ENCODE data around the gene PTPN2.

PTPN2 gene

DNA sequence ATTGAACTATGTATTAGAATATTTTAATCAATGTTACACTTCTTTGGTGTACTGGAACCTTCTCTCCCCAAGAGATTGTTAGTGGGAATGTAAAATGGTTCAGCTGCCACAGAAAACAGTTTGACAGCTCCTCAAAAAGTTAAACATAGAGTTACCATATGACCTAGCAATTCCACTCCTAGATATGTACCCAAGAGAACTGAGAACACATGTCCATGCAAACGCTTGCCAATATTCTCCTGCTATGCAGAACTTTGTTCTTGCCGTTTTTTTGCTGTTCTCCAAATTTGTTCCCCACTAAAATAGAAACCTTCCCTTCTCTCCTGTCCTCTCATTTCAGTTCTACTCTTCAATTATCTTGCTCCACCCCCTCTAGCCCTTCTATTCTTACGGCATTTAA lies 87.6 kb downstream of the PTPN2 start:
- no peak for TF ChIP-seq GATA3 (IDR thresholded peaks at IDR 0.05; ENCODE audit: low read depth, low read length)
- no peak for TF ChIP-seq GATA2 (IDR thresholded peaks at IDR 0.05; ENCODE audit: low read depth, low read length)

DNA sequence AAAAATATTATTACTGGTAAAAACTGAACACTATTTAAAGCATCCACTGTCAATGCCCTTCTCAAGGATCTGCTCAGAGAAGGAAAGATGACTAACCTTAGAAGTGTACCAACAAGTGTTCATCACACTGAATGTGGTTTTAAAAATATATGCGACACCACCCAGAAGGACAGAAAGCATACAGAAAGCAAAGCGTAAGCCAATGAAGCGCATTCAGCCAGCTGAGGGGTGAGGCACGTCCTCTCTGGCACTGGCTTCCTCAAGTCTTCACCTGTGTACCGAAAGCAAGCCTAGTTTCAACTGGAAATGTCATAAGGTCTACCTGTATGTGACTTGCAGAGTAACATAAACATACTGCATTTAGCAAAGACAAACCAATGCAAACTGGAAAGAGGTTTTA lies 92.4 kb downstream of the PTPN2 start:
- no peak for TF ChIP-seq GATA3 (IDR thresholded peaks at IDR 0.05; ENCODE audit: low read depth, low read length)
- TF ChIP-seq GATA2 (IDR thresholded peaks at IDR 0.05; ENCODE audit: low read depth, low read length): no peak

DNA sequence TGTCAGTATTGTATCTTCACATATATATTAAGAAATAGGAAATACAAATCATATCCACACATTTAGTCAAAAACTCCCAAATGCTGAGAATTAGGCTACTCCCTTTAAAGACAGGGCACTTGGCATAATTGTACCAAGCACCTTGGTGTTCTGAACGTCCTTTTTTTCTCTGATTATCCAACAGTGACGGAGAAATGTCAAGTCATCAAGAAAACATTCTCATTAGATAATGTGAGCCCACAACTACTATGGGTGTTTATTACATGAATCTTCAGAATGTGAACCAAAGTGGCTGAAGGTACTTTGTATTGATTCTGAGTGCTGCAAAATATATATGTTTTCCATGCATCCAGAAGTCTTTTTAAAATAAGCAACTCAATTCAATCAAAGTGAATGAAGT lies 97.4 kb downstream of the PTPN2 start:
- no peak for TF ChIP-seq GATA3 (IDR thresholded peaks at IDR 0.05; ENCODE audit: low read depth, low read length)
- TF ChIP-seq GATA2 (IDR thresholded peaks at IDR 0.05; ENCODE audit: low read depth, low read length): no peak

DNA sequence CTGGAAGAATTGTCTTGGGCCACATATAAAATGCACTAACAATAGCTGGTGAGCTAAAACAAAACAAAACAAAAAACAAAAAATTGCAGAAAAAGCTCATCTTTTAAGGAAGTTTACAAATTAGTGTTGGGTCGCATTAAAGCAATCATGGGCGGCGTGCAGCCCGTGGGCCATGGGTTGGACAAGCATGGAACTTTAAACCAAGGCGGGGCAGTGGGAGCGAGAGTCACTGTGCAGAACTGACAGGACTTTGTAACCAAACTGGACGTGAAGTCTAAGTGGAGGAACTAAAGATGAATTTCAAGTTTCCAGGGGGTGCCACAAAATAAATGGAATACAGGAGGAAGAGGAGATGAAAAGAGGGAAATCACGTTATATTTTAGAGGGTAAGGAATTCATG lies 100.5 kb downstream of the PTPN2 start:
- TF ChIP-seq GATA3 (IDR thresholded peaks at IDR 0.05; ENCODE audit: low read depth, low read length) (no peak), GATA2 (IDR thresholded peaks at IDR 0.05; ENCODE audit: low read depth, low read length) (no peak)

DNA sequence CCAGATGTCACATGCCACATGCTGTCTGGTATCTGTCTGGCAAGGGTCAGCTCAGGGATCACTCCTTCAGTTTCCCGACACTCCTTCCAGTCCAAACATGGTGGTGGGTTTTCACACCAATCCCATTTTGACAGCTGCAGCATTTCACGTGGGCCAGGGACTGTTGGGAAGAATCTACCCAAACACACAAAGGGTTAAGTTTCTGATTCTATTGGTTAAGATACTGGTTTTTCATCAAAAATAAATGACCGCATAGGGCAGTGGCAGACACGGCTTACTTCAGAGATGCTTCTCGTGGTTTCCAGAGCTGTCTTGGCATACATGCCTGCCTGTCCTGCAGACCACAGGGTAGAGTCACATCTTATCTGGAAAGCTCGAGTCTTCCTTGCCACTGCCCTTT lies 101.5 kb downstream of the PTPN2 start:
- TF ChIP-seq GATA3 (IDR thresholded peaks at IDR 0.05; ENCODE audit: low read depth, low read length) (no peak), GATA2 (IDR thresholded peaks at IDR 0.05; ENCODE audit: low read depth, low read length) (no peak)

DNA sequence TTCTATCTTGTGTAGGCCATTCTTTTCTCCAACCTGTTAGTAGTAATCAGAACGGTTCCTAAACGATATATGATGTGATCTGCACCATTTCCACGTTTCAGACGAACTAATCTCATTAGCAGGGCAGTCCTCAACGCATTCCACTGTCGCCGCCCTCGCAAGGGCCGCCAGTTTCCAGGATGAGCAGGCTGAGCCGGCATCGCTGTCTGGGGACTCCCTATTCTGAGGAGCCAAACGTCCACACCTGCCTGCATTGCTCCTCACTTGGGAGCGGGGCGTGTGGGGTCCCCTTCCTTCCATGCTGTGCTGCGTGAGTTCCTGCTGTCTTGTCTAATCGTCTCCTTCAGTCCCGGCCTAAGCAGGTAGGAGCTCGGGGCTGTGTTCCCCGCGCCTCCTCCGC lies 104.6 kb downstream of the PTPN2 start:
- TF ChIP-seq GATA3 (IDR thresholded peaks at IDR 0.05; ENCODE audit: low read depth, low read length) (no peak), GATA2 (IDR thresholded peaks at IDR 0.05; ENCODE audit: low read depth, low read length) (no peak)

DNA sequence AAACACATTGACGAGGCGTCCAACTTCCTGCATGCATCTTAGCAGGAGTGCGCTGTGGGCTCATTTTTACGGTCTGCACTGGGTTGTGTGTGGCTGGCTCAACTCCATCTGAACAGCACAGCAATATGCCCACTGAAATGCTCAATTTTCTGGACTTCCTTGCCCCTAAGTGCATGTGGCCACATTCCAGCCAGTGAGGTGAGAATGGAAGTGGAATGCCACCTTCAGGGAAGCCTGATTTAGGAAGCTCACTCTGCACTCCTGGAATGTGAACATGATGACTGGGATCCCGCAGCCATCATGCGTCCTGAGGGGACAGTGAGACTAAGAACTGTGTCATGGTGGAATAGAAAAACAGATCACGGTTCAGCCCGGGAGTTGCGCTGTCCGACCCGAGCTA lies 105.0 kb downstream of the PTPN2 start:
- no peak for TF ChIP-seq GATA2 (IDR thresholded peaks at IDR 0.05; ENCODE audit: low read depth, low read length)
- TF ChIP-seq GATA3 (IDR thresholded peaks at IDR 0.05; ENCODE audit: low read depth, low read length): no peak

DNA sequence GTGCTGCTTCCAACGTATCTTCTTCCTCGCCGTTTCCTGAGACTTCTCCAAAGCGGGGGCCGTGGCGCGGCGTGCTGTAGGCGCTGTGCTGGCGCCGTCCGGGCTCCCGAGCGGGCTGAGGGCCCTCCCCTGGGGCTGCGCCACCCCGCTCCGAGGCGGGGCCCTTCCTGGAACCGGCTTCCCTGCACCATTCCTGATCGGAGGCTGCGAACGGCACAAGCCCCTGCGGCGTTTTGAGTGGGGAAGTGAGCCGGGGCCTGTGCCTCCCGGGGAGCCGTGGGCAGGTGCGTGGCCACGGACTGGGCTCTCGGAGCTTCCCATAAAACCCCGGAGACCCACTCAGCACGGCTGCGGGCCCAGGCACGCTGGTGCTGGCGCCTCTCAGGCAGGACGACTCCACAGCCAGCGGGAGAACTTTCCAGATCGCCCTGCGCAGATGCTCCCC lies 106.5 kb downstream of the PTPN2 start:
- TF ChIP-seq GATA3 (IDR thresholded peaks at IDR 0.05; ENCODE audit: low read depth, low read length): no peak
- TF ChIP-seq GATA2 (IDR thresholded peaks at IDR 0.05; ENCODE audit: low read depth, low read length): no peak

DNA sequence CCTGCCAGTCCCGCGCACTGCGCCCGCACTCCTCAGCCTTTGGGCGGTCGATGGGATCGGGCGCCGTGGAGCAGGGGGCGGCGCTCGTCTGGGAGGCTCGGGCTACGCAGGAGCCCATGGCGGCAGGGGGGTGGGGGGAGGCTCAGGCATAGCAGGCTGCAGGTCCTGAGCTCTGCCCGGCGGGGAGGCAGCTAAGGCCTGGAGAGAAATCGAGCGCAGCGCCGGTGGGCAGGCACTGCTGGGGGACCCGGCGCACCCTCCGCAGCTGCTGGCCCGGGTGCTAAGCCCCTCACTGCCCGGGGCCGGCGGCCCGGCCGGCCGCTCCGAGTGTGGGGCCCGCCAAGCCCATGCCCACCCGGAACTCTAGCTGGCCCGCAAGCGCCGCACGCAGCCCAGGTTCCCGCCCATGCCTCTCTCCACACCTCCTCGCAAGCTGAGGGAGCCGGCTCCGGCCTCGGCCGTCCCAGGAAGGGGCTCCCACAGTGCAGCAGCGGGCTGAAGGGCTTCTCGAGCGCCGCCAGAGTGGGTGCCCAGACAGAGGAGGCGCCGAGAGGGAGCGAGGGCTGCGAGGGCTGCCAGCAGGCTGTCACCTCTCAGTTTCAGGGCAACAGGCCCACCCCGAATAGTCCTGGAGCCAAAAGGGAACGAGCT lies 107.1 kb downstream of the PTPN2 start:
- TF ChIP-seq GATA3 (IDR thresholded peaks at IDR 0.05; ENCODE audit: low read depth, low read length): no peak
- no peak for TF ChIP-seq GATA2 (IDR thresholded peaks at IDR 0.05; ENCODE audit: low read depth, low read length)

DNA sequence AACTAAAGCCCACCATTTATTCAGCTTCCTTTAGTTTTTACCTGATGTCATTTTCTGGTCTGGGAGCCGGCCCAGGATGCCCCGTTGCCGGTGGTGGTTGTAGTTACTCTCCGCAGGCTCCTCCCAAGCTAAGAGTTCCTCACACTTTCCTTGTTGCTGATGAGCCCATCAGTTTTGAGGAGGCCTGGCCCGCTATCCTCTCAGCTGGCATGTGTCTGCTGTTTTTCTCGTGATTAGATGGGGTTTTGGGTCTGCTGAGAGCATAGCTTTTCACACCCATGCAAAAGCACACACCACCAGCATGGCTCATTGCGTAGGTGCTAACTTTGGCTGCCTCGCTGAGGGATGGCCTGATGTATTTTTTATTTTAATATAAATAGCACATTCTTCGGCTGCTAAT lies 109.1 kb downstream of the PTPN2 start:
- TF ChIP-seq GATA3 (IDR thresholded peaks at IDR 0.05; ENCODE audit: low read depth, low read length): no peak
- no peak for TF ChIP-seq GATA2 (IDR thresholded peaks at IDR 0.05; ENCODE audit: low read depth, low read length)

DNA sequence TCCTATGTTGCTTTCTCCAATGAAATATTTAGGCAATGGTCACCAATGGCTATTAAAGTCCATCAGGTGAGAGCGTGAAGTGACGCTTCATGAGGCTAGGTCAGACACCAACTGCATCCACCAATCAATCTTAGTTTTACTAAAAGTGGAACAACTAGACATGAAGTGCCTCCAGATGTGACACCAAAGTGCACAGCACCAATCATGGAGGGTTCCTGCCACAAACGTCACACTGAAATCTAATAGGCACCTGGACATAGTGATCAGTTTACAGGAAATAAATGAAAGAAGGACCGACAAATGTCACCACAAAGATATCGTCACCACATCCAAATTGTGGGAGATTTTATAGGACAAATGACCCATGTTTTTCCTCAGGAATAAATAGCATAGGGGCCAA lies 110.7 kb downstream of the PTPN2 start:
- TF ChIP-seq GATA3 (IDR thresholded peaks at IDR 0.05; ENCODE audit: low read depth, low read length): no peak
- TF ChIP-seq GATA2 (IDR thresholded peaks at IDR 0.05; ENCODE audit: low read depth, low read length): no peak

DNA sequence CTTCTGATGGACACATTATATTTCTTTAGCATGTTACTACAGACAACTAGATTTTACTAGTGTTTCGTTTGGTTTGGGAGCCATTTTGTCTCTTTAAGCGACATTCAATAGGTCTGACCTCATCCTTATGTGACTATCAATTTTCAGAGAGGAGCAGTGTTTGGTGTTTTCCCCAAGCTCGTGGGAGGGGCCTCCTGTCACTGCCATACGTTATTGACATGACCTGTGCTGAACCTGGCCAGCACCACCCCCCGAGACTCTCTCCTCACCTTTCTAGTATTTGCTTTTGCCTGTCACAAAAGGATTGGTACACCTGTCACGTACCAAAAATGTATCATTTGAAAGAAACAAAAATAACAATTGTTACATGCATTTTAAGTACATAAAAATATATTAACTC lies 111.9 kb downstream of the PTPN2 start:
- no peak for TF ChIP-seq GATA3 (IDR thresholded peaks at IDR 0.05; ENCODE audit: low read depth, low read length)
- no peak for TF ChIP-seq GATA2 (IDR thresholded peaks at IDR 0.05; ENCODE audit: low read depth, low read length)

DNA sequence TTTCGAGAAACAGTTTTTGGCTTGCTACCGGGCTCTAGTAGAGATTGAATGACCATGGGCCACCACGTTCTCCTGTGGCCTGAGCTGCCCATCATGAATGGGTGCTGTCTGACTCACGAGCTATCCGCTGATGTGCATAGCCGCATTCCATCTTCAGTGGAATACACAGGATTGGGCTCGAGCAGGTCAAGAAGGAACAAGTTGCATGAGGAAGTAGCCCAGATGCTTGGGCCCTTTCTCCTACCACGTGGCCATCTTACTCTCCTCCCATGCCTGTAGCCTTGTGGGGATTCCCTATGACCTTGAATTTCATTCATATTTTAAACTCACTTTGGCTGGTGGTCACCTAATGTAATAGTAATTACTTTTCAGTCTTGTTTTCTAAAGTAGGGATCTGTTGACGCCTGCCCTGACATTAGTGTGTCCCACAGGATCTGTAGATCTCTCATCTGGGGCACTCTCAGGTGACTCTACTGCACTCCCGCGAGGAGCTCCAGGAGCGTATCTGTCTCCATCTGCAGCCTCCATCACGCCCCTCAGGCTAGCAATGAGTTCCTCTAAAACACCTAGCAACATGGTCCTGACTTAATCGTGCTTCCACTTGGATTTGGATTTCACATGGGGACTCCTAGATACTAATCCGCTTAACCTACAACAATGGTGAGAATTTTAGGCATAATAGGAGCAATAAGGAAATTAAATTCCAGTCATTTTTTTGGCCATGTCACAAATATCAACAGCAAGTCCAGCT lies 113.4 kb downstream of the PTPN2 start:
- TF ChIP-seq GATA2 (IDR thresholded peaks at IDR 0.05; ENCODE audit: low read depth, low read length): no peak
- TF ChIP-seq GATA3 (IDR thresholded peaks at IDR 0.05; ENCODE audit: low read depth, low read length): no peak

DNA sequence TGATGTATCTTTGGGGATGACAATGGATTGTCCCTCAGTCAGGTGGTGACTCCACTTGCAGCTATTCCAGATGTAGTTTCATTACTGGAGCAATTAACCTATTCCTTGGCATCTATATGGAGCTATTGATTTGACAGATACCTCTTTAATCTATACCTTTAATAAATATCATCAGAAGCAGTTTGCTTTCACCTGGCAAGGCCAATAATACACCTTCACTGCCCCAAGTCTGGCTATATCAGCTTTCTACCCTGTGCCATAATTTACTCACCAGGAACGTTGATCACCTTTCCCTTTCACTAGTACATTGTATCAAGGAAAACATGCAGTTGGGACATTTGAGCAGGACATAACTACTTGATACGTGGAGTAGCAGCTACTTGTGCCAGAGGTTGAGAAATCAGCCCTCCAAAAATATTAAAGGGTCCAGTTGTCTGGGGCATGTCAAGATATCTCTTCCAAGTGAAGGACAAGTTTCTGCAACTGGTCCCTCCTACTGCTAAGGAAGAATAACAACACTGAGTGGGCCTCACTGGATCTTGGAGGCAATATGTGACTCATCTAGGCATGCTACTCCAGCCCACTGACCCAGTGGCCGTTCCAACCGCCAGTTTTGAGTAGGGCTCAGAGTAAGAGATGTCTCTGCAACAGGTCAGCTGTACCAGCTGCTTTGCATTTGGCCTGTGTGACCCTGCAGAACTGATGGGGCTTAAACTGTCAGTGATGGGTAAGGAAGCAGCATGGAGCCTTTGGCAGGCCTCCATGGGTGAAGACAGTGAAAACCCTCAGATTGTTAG lies 114.2 kb downstream of the PTPN2 start:
- TF ChIP-seq GATA2 (IDR thresholded peaks at IDR 0.05; ENCODE audit: low read depth, low read length) (no peak), GATA3 (IDR thresholded peaks at IDR 0.05; ENCODE audit: low read depth, low read length) (no peak)
